Ovary (tissue), 9 donors: Measurements from ENCODE around the gene COPZ2. TPM values are rescaled to one million over a fixed set of nuclear protein-coding genes. Genes with fewer than 3 reads are reported as not detected.

Experiments used
- DNase-seq, 5 donors: peaks; one replicate each; pipeline ENCODE4 v3.0.0-alpha.2; 2019 to 2020
- H3K27ac ChIP-seq, 2 donors: fragments of 200-600 bp; one replicate each; pipeline versions ENCODE4 v1.5.1 to v1.8.0; 2019 to 2022
- H3K27me3 ChIP-seq: fragments of 200-600 bp; one replicate; pipeline ENCODE4 v1.8.0; 2022
- H3K36me3 ChIP-seq: fragments of 200-600 bp; sonication (generic); one replicate; pipeline ENCODE4 v1.5.1; 2019
- H3K4me1 ChIP-seq: one replicate; pipeline ENCODE4 v1.8.1; 2013; ENCODE audit warnings: mild to moderate bottlenecking, moderate library complexity; ENCODE audit not compliant: insufficient read depth
- H3K4me3 ChIP-seq: fragments of 200-600 bp; sonication (generic); one replicate; pipeline ENCODE4 v1.5.1; 2017
- H3K9me3 ChIP-seq, 2 donors: fragments of 200-600 bp in 1 of 2; sonication (generic) in 1 of 2; one replicate each; pipeline versions ENCODE4 v1.5.1 to v1.8.1; 2013 to 2019; ENCODE audit warnings: mild to moderate bottlenecking in 1 of 2, moderate library complexity in 1 of 2
- EP300 ChIP-seq: sonication (generic); formaldehyde crosslinking; IDR thresholded peaks from one replicate; pipeline ENCODE4 v1.6.1; 2017; ENCODE audit warnings: antibody characterized with exemption
- POLR2A ChIP-seq: fragments of 450-650 bp; IDR thresholded peaks from one replicate; pipeline ENCODE4 v1.6.1; 2017; ENCODE audit warnings: antibody characterized with exemption, mild to moderate bottlenecking, moderate library complexity
- WGBS, 3 donors: extraction: QIAGEN DNeasy Blood & Tissue Kit in 1 of 3; methylation state at CpG; one replicate each; pipeline versions ENCODE4 v1.1.5 to v1.1.7; 2013 to 2017; 5-methylcytosine and 5-hydroxymethylcytosine counted together
- intact Hi-C, 4 donors: fragments of 100-400 bp; cut with DNase I; formaldehyde crosslinking; loops; one replicate each; pipeline versions ENCODE4 v1.11.0 to v1.15.1; 2022 to 2023
- polyA plus RNA-seq, 2 donors: library from polyadenylated mRNA; stranded (reverse); fragments of 200-250 nt in 1 of 2; fragments of 350-450 nt in 1 of 2; fragmentation: Illumina TruSeq in 1 of 2; extraction: RNeasy Lipid Tissue Mini Kit (QIAGEN cat#74804) in 1 of 2; gene quantifications; one replicate each; pipeline ENCODE4 v1.2.3, GENCODE V29; 2013 to 2014
- total RNA-seq, 7 donors: library from RNA; depleted of rRNA in 2 of 7; stranded (reverse); fragments of >200 nt in 2 of 7; fragmentation: NEBNext Ultra II Directional in 3 of 7; extraction: Animal tissue kit (Norgen Biotek cat#: 25700) in 3 of 7; gene quantifications; one replicate each; pipeline versions ENCODE4 v1.1.0 to v1.2.4, GENCODE V29; 2016 to 2023
- TF ChIP-seq, protein P1 (sequence below), 3 donors: fragments of 450-650 bp in 2 of 3; fragments of 200-600 bp in 1 of 3; IDR thresholded peaks; one replicate each; pipeline versions ENCODE4 v1.5.1 to v1.8.0; 2016 to 2022; ENCODE audit warnings: antibody characterized with exemption in 3 of 3, mild to moderate bottlenecking in 1 of 3
- donor health status: DM: no; HTN: no; CAD: no; lungs with moderate emphysema.
- donor health status: DM: no; HTN: no; CAD: no.
- donor health status: Bipolar disorder and iron deficiency.
- donor health status: DM: yes; HTN: yes; CAD: no.
- donor health status: DM: no; HTN: no; CAD: no.
- donor health status: DM: yes; HTN: yes; CAD: no.

The COPZ2 gene
- total and polyA plus RNA-seq, 9 donors, result 1.7 to 58.1 (median 12.1) TPM

DNA sequence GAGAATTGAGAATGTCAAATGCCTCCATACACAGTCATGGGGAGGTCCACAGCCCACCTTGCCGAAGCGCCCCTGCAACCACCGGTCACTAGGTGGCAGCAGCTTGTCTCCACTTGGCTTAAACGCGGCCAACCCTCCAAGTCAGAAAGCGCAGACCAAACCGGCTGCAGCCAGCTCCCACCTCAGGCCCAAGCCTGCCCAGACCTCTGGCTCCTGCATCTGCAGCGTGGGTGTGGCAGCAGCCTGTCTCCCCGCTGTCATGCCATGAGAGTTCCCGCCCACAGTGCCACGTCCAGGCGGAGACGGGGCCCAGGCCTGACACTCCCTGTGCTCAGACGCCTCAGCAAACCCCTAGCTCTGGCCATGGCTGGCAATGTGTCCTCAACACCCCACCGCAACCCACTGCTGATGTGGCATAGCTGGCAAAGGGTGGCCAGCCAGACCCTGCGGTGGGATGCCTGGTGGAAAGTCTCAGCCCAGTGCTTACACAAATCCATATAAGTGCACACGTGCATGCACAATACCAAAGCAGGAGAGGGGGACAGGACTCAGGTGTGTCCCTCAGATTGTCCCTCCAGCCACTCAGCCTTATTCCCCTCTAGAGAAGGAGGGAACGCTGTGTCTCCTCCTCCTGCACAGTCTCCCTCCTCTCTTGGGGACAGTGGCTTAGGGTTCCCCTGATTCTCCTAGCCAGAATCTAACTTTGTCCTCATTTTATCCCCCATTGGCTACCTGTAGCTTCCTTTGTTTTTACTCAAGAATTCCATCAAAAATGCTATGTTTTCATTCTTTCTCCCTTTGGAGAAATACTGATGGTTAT is 10.9 kb downstream of the COPZ2 start:
- DNase-seq, result peak; percentile 85 to 92 (median 89)
- WGBS, 3 donors, result 13 to 18% (median 15%) methylated on average over 18 of the region's 18 CpGs
- no peaks in the 10 kb centered on the region for H3K27me3 ChIP-seq
- no peak overlapping the region for H3K4me3 ChIP-seq
- TF ChIP-seq, protein P1, sequence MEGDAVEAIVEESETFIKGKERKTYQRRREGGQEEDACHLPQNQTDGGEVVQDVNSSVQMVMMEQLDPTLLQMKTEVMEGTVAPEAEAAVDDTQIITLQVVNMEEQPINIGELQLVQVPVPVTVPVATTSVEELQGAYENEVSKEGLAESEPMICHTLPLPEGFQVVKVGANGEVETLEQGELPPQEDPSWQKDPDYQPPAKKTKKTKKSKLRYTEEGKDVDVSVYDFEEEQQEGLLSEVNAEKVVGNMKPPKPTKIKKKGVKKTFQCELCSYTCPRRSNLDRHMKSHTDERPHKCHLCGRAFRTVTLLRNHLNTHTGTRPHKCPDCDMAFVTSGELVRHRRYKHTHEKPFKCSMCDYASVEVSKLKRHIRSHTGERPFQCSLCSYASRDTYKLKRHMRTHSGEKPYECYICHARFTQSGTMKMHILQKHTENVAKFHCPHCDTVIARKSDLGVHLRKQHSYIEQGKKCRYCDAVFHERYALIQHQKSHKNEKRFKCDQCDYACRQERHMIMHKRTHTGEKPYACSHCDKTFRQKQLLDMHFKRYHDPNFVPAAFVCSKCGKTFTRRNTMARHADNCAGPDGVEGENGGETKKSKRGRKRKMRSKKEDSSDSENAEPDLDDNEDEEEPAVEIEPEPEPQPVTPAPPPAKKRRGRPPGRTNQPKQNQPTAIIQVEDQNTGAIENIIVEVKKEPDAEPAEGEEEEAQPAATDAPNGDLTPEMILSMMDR (IDR thresholded peaks at IDR 0.05), result peak; percentile 77 to 87 (median 80)
- TF ChIP-seq POLR2A, result no peak
- peaks cover 13% of the 10 kb centered on the region for H3K4me1 ChIP-seq
- H3K9me3 ChIP-seq, result no peaks in the 10 kb centered on the region
- H3K27ac ChIP-seq, result no peak overlapping the region
- no peaks in the 10 kb centered on the region for H3K36me3 ChIP-seq
- intact Hi-C loops, result loop anchor here (2.0 to 10.0 kb wide), 4 partner anchors 46 to 588 kb away; partner anchors contain the start of genes HOXB7 (in 2 of the 4) and HOXB8 (in 2 of the 4)

DNA sequence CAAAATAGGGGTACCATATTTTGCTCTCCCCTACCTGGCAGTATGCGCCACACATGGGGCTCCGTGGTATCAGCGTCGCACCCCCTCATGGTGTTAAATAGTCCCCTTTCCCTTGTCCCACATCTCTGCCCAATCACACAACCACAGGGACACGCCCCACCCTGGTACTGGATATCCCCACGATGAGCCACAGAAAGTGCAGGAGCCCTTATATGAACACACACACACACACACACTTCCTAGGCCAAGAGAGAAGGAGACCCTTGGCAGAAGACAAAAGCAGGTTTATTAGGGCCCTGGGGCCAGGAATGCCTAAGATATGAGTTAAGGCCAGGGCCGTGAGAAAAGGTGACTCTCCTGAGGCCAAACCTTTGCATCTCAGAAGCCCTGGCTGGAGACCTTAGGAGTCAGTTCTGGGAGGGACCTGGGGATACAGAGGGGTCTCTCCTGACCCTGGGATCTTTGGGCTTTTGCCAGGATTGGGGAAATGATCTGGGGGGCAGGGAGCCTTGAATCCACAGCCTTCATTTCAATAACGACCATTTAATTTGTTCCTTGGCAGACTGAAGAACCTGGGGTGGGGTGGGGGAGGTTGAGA is 11.6 kb downstream of the COPZ2 start:
- no peaks in the 10 kb centered on the region for H3K27me3 ChIP-seq

DNA sequence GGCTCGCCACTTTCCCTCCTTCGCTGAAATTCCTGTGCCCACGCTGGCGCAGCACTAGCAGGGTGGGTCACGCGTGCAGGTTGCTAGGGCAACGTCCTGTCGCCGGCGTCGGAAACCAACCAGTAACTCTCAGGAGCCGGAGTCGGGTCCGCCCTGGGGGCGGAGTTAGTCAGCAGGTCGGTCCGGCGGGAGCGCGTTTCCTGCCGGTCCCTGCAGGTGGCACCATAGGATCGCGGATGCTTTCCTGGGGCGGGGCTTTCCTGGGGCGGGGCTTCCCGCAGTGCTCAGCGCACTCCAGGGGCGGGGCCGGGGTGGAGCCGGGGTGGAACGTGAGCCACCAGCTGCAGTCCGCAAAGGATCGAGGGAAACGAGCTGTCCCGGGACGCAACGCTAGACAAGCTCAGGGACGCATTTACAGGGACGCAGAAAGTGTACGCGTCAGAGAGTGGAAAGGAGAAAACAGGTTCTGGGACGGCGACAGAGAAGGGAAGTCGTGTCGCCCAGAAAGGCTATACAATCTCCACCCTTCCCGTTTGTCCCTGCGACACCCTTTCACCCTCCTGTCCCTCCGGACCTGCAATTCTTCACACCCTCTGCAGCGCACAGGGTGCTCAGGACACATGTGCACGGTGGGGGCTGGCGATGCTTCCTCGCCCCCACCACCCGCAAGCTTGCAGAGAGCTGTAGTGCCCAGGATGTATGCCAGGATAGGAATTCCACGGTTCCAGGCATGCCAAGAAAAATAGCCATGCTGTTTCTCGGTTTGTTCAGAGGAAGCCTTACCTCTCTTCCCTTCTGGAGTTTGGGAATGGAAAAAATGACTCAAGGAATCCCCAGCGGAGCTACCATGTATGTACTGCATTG is 12.3 kb downstream of the COPZ2 start:
- TF ChIP-seq, protein P1 (IDR thresholded peaks at IDR 0.05), result peak; percentile 62 to 91 (median 80)
- TF ChIP-seq POLR2A (no peak), EP300 (no peak)
- H3K4me3 ChIP-seq, result peak overlapping the region; percentile 38
- peak; percentile 96 to 99 (median 98) for DNase-seq
- intact Hi-C loops, result loop anchor here in 3 of 4 donors (2.0 to 10.0 kb wide), 3 partner anchors 102 to 590 kb away; partner anchors contain the start of genes HOXB7 (in 2 of the 3) and HOXB8 (in 2 of the 3)
- no peaks in the 10 kb centered on the region for H3K36me3 ChIP-seq
- H3K27ac ChIP-seq, result no peak overlapping the region
- 0 to 1% (median 1%) methylated on average over 56 of the region's 56 CpGs for WGBS, 3 donors
- no peaks in the 10 kb centered on the region for H3K27me3 ChIP-seq
- H3K9me3 ChIP-seq, result no peaks in the 10 kb centered on the region
- peaks cover 13% of the 10 kb centered on the region for H3K4me1 ChIP-seq

More for the DNA sequence above, 11.6 kb downstream of the COPZ2 start:
- peak in 3 of 5 donors; percentile 24 to 44 (median 42) for DNase-seq
- WGBS, 3 donors, result 22 to 24% (median 23%) methylated on average over 8 of the region's 8 CpGs
- peaks cover 13% of the 10 kb centered on the region for H3K4me1 ChIP-seq
- no peak overlapping the region for H3K27ac ChIP-seq
- peak overlapping the region; percentile 38 for H3K4me3 ChIP-seq
- no peaks in the 10 kb centered on the region for H3K36me3 ChIP-seq
- intact Hi-C loops, result loop anchor here (2.0 to 10.0 kb wide), 5 partner anchors 47 to 589 kb away; partner anchors contain the start of genes HOXB7 (in 2 of the 4) and HOXB8 (in 2 of the 4)
- H3K9me3 ChIP-seq, result no peaks in the 10 kb centered on the region
- TF ChIP-seq, protein P1 (IDR thresholded peaks at IDR 0.05), result no peak
- no peak for TF ChIP-seq EP300
- no peak for TF ChIP-seq POLR2A
